Measurements from ENCODE around the gene TTC7B.

The TTC7B gene

GRCh38 chr14:90569606-90570387 is 246.4 kb downstream of the TTC7B start:
- no peaks in the 10 kb centered on the region for H3K79me2 ChIP-seq (ENCODE audit: control insufficient read depth, insufficient read depth, low read length, poor library complexity)
- H2AFZ ChIP-seq (ENCODE audit: insufficient read depth, low read length, poor library complexity), result no peak overlapping the region
- no peak overlapping the region for H2BK12ac ChIP-seq (ENCODE audit: low read length)
- peaks cover 0 to 11% of the 10 kb centered on the region in 2 experiments for H3K36me3 ChIP-seq (ENCODE audit: control insufficient read depth in 1 of 2, insufficient read depth in 2 of 2, low read length in 2 of 2)
- H3K4me3 ChIP-seq (ENCODE audit: low read depth, low read length), result no peak overlapping the region
- no peak overlapping the region for H2BK120ac ChIP-seq (ENCODE audit: insufficient read depth, low read length, poor library complexity)
- H2AK5ac ChIP-seq (ENCODE audit: low read length), result no peak overlapping the region
- peaks cover 12 to 15% of the 10 kb centered on the region in 2 experiments for H3K4me1 ChIP-seq (ENCODE audit: control insufficient read depth in 1 of 2, insufficient read depth in 2 of 2, low read length in 2 of 2)
- H4K8ac ChIP-seq (ENCODE audit: low read depth, low read length), result no peak overlapping the region
- no CpG with 5 or more reads among the region's 9 CpGs for WGBS (ENCODE audit: extremely low coverage, insufficient coverage, insufficient read length)
- no peak overlapping the region for H3K4me2 ChIP-seq (ENCODE audit: low read length)
- H4K12ac ChIP-seq (ENCODE audit: low read depth, low read length), result no peak overlapping the region
- no peak overlapping the region for H3K27ac ChIP-seq (ENCODE audit: low read depth, low read length)
- H3K4ac ChIP-seq (ENCODE audit: low read depth, low read length), result no peak overlapping the region
- no peak overlapping the region for H3K14ac ChIP-seq (ENCODE audit: low read length)
- H3K9me3 ChIP-seq (ENCODE audit: insufficient read depth, low read depth, low read length), result no peaks in the 10 kb centered on the region
- no peak overlapping the region for H4K91ac ChIP-seq (ENCODE audit: low read depth, low read length)
- no peak overlapping the region for H3K18ac ChIP-seq (ENCODE audit: low read length)
- H3K27me3 ChIP-seq (ENCODE audit: insufficient read depth, low read length), result no peaks in the 10 kb centered on the region
- no peak overlapping the region for H2BK5ac ChIP-seq (ENCODE audit: low read depth, low read length, poor library complexity)
- no peak overlapping the region for H3K23ac ChIP-seq (ENCODE audit: low read length)
- H3K9ac ChIP-seq (ENCODE audit: low read length), result no peak overlapping the region
- peaks cover 1% of the 10 kb centered on the region for H3K79me1 ChIP-seq (ENCODE audit: low read length)
- DNase-seq, result peak in 1 of 2 donors; percentile 7

GRCh38 chr14:90569201-90569600 is 247.0 kb downstream of the TTC7B start:
- H3K23ac ChIP-seq (ENCODE audit: low read length), result no peak overlapping the region
- no peak overlapping the region for H4K12ac ChIP-seq (ENCODE audit: low read depth, low read length)
- H3K79me2 ChIP-seq (ENCODE audit: control insufficient read depth, insufficient read depth, low read length, poor library complexity), result no peaks in the 10 kb centered on the region
- no peak overlapping the region for H2AFZ ChIP-seq (ENCODE audit: insufficient read depth, low read length, poor library complexity)
- no peak overlapping the region for H2BK120ac ChIP-seq (ENCODE audit: insufficient read depth, low read length, poor library complexity)
- no peak overlapping the region for H3K27ac ChIP-seq (ENCODE audit: low read depth, low read length)
- no CpG with 5 or more reads among the region's 5 CpGs for WGBS (ENCODE audit: extremely low coverage, insufficient coverage, insufficient read length)
- no peak overlapping the region for H3K9ac ChIP-seq (ENCODE audit: low read length)
- no peak overlapping the region for H2AK5ac ChIP-seq (ENCODE audit: low read length)
- no peaks in the 10 kb centered on the region for H3K9me3 ChIP-seq (ENCODE audit: insufficient read depth, low read depth, low read length)
- H2BK5ac ChIP-seq (ENCODE audit: low read depth, low read length, poor library complexity), result no peak overlapping the region
- peaks cover 1% of the 10 kb centered on the region for H3K79me1 ChIP-seq (ENCODE audit: low read length)
- no peak overlapping the region for H3K4ac ChIP-seq (ENCODE audit: low read depth, low read length)
- H3K4me1 ChIP-seq (ENCODE audit: control insufficient read depth in 1 of 2, insufficient read depth in 2 of 2, low read length in 2 of 2), result peaks cover 12 to 15% of the 10 kb centered on the region in 2 experiments
- peak; percentile 15 to 58 for DNase-seq
- H4K8ac ChIP-seq (ENCODE audit: low read depth, low read length), result no peak overlapping the region
- no peaks in the 10 kb centered on the region for H3K27me3 ChIP-seq (ENCODE audit: insufficient read depth, low read length)
- H3K18ac ChIP-seq (ENCODE audit: low read length), result no peak overlapping the region
- H3K36me3 ChIP-seq (ENCODE audit: control insufficient read depth in 1 of 2, insufficient read depth in 2 of 2, low read length in 2 of 2), result peaks cover 0 to 11% of the 10 kb centered on the region in 2 experiments
- no peak overlapping the region for H3K14ac ChIP-seq (ENCODE audit: low read length)
- no peak overlapping the region for H4K91ac ChIP-seq (ENCODE audit: low read depth, low read length)
- H3K4me3 ChIP-seq (ENCODE audit: low read depth, low read length), result no peak overlapping the region
- H3K4me2 ChIP-seq (ENCODE audit: low read length), result no peak overlapping the region
- no peak overlapping the region for H2BK12ac ChIP-seq (ENCODE audit: low read length)

GRCh38 chr14:90568405-90568804 is 247.8 kb downstream of the TTC7B start:
- peaks cover 0 to 11% of the 10 kb centered on the region in 2 experiments for H3K36me3 ChIP-seq (ENCODE audit: control insufficient read depth in 1 of 2, insufficient read depth in 2 of 2, low read length in 2 of 2)
- no peaks in the 10 kb centered on the region for H3K79me2 ChIP-seq (ENCODE audit: control insufficient read depth, insufficient read depth, low read length, poor library complexity)
- no peak overlapping the region for H2AFZ ChIP-seq (ENCODE audit: insufficient read depth, low read length, poor library complexity)
- H3K4me3 ChIP-seq (ENCODE audit: low read depth, low read length), result no peak overlapping the region
- no peak overlapping the region for H2AK5ac ChIP-seq (ENCODE audit: low read length)
- no peak overlapping the region for H3K27ac ChIP-seq (ENCODE audit: low read depth, low read length)
- no peak overlapping the region for H3K9ac ChIP-seq (ENCODE audit: low read length)
- no CpG with 5 or more reads among the region's 3 CpGs for WGBS (ENCODE audit: extremely low coverage, insufficient coverage, insufficient read length)
- no peaks in the 10 kb centered on the region for H3K9me3 ChIP-seq (ENCODE audit: insufficient read depth, low read depth, low read length)
- H4K91ac ChIP-seq (ENCODE audit: low read depth, low read length), result no peak overlapping the region
- H3K18ac ChIP-seq (ENCODE audit: low read length), result no peak overlapping the region
- DNase-seq, result no peak
- no peak overlapping the region for H4K8ac ChIP-seq (ENCODE audit: low read depth, low read length)
- H3K23ac ChIP-seq (ENCODE audit: low read length), result no peak overlapping the region
- H3K14ac ChIP-seq (ENCODE audit: low read length), result no peak overlapping the region
- no peak overlapping the region for H2BK5ac ChIP-seq (ENCODE audit: low read depth, low read length, poor library complexity)
- H2BK12ac ChIP-seq (ENCODE audit: low read length), result no peak overlapping the region
- H3K4me1 ChIP-seq (ENCODE audit: control insufficient read depth in 1 of 2, insufficient read depth in 2 of 2, low read length in 2 of 2), result peaks cover 12 to 15% of the 10 kb centered on the region in 2 experiments
- H4K12ac ChIP-seq (ENCODE audit: low read depth, low read length), result no peak overlapping the region
- peaks cover 1% of the 10 kb centered on the region for H3K79me1 ChIP-seq (ENCODE audit: low read length)
- no peak overlapping the region for H2BK120ac ChIP-seq (ENCODE audit: insufficient read depth, low read length, poor library complexity)
- H3K4ac ChIP-seq (ENCODE audit: low read depth, low read length), result no peak overlapping the region
- H3K27me3 ChIP-seq (ENCODE audit: insufficient read depth, low read length), result no peaks in the 10 kb centered on the region
- no peak overlapping the region for H3K4me2 ChIP-seq (ENCODE audit: low read length)

GRCh38 chr14:90567991-90568390 is 248.2 kb downstream of the TTC7B start:
- WGBS (ENCODE audit: extremely low coverage, insufficient coverage, insufficient read length), result no CpG with 5 or more reads among the region's 7 CpGs
- Histone ChIP-seq H3K23ac (ENCODE audit: low read length) (no peak overlapping the region), H2AFZ (ENCODE audit: insufficient read depth, low read length, poor library complexity) (no peak overlapping the region), H3K4me2 (ENCODE audit: low read length) (no peak overlapping the region), H3K4ac (ENCODE audit: low read depth, low read length) (no peak overlapping the region), H3K79me2 (ENCODE audit: control insufficient read depth, insufficient read depth, low read length, poor library complexity) (no peaks in the 10 kb centered on the region), H2AK5ac (ENCODE audit: low read length) (no peak overlapping the region), H4K91ac (ENCODE audit: low read depth, low read length) (no peak overlapping the region), H3K18ac (ENCODE audit: low read length) (no peak overlapping the region), H3K27ac (ENCODE audit: low read depth, low read length) (no peak overlapping the region), H3K9me3 (ENCODE audit: insufficient read depth, low read depth, low read length) (no peaks in the 10 kb centered on the region), H3K4me3 (ENCODE audit: low read depth, low read length) (no peak overlapping the region), H3K79me1 (ENCODE audit: low read length) (peaks cover 1% of the 10 kb centered on the region), H4K12ac (ENCODE audit: low read depth, low read length) (no peak overlapping the region), H2BK5ac (ENCODE audit: low read depth, low read length, poor library complexity) (no peak overlapping the region), H2BK12ac (ENCODE audit: low read length) (no peak overlapping the region), H2BK120ac (ENCODE audit: insufficient read depth, low read length, poor library complexity) (no peak overlapping the region), H4K8ac (ENCODE audit: low read depth, low read length) (no peak overlapping the region), H3K36me3 (ENCODE audit: control insufficient read depth in 1 of 2, insufficient read depth in 2 of 2, low read length in 2 of 2) (peaks cover 0 to 11% of the 10 kb centered on the region in 2 experiments), H3K27me3 (ENCODE audit: insufficient read depth, low read length) (no peaks in the 10 kb centered on the region), H3K14ac (ENCODE audit: low read length) (no peak overlapping the region), H3K4me1 (ENCODE audit: control insufficient read depth in 1 of 2, insufficient read depth in 2 of 2, low read length in 2 of 2) (peaks cover 12 to 15% of the 10 kb centered on the region in 2 experiments), H3K9ac (ENCODE audit: low read length) (no peak overlapping the region)
- no peak for DNase-seq

Data from trophoblast cell (in vitro differentiated cells and primary cell).